Eye (tissue), 1 donor: ENCODE measurements around the gene ZFP82.

Experiments used
- DNase-seq: peaks from one replicate; pipeline ENCODE4 v3.0.0-alpha.2; 2015

Gene ZFP82

DNA sequence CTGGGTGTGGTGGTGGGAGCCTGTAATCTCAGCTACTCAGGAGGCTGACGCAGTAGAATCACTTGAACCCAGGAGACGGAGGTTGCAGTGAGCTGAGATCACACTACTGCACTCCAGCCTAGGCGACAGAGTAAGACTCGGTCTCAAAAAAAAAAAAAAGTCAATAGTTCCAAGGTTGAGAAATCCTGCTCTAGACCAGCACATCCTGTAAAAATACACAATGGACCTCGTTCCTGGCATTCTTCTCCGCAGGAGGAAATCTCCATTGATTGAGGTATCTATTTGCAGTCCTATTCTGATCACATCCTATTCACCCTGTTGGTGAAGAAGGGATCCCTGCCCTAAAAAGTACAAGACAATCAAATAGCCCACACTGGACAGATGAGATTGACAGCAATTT lies 54.6 kb downstream of the ZFP82 start:
- DNase-seq: no peak
